Subcutaneous adipose tissue (tissue), 4 donors: ENCODE results near the gene CLEC17A. TPM values are rescaled to one million over a fixed set of nuclear protein-coding genes. Genes with fewer than 3 reads are reported as not detected.

Experiments used
- CTCF ChIP-seq: fragments of 450-650 bp; IDR thresholded peaks from one replicate; pipeline ENCODE4 v1.5.1; 2016; ENCODE audit warnings: low read depth, mild to moderate bottlenecking, control low read depth, antibody characterized with exemption, moderate library complexity
- total RNA-seq, 4 donors: library from RNA; depleted of rRNA; stranded (reverse); fragments of >200 nt; gene quantifications; one replicate each; pipeline ENCODE4 v1.1.0, GENCODE V29; 2016

The CLEC17A gene
- total RNA-seq, 4 donors from 2014 or later, result not detected

DNA sequence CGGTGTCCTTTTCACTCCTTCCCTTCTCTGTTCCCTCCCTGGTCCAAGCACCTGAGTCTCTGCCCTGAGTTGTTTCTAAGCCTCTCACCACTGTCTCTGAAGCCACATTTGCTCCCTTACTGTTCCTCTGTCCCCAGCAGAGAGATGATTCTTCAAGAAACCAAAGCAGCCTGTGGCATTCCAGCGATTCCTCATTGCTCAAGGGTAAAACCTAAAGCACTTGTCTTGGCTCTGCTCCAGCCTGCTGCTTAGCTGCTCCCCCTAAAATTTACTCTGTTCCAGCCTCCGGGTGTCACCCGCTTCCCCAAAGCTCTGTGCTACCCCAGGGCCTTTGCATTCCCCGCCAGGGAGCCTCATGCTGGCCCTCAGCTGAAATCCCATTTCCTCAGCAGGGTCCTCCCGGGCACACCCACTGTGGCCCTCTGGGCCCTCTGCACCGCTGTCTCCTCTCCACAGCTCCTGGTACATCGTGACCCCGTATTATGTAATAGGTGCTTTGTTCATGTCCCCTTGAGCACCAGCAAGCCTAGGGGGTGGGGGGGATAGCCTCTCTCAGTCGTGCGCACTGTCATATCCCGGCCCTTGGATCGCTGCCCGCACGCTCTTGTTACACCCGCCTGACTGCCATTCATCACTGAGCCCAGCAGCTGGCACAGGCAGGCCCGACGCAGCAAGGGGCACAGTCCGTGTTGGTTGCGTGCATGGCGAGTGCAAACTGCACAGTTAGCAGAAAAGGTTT, 37.7 kb upstream of the CLEC17A start:
- TF ChIP-seq CTCF, result no peak

DNA sequence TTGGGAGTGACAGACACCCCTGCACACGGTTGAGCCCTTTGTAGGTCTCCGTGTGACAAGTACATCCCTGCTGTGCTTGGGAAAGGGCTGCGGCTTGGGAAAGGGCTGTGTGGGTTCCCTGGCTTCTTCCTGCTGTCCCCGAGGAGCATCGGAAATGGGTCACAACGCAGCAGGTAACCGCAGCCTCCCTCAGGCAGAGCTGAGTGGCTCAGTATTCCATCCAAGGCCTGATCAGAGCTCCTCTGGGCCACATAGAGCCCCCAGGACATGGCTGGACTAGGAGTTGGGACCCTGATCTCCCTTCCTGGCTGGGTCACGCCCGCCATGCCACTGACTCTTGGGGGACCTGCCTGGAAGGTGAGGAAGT, 37.2 kb upstream of the CLEC17A start:
- no peak for TF ChIP-seq CTCF

DNA sequence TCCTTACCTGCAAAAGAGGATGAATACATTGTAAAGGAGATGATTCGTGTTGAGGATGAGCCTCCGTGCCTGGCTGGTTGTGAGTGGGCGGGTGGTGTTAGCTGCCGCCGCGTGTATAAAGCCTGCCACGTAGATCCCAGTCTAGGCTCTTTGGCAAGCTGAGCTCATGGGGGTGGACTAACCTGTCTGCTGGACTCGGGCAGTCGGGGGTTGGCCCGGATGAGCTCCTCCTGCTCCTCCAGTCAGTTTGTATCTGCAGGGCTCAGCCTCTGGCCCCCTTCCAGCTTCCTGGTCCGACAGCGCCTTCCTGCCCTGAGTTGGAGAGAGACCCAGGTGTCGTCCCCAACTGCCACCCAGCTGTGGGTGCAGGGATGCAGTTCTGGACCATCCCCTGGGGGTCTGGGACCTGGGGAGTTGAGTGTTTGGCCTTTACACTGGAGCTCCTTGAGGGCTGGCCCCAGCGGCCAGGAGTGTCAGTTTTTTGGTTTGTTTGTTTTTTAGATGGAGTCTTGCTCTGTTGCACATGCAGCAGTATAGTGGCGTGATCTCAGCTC, 32.6 kb upstream of the CLEC17A start:
- no peak for TF ChIP-seq CTCF

- TF ChIP-seq CTCF, result no peak
Observed at GRCh38 chr19:14553042-14553938, 29.6 kb upstream of the CLEC17A start.

DNA sequence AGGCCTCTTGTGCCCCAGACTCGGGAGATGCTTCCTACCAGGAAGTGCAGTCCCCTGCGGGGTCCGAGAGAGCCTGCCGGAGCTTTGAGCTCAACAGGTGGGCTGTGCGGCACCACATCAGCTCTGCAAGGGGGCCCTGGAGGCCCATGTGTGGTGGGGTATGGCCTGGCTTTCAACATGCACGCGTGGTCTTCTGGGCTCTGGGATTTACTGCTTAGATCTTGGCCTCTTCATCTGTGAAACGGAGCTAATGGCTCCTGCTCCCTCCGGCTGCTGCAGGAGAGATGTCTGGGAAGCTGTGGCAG, 29.0 kb upstream of the CLEC17A start:
- no peak for TF ChIP-seq CTCF

DNA sequence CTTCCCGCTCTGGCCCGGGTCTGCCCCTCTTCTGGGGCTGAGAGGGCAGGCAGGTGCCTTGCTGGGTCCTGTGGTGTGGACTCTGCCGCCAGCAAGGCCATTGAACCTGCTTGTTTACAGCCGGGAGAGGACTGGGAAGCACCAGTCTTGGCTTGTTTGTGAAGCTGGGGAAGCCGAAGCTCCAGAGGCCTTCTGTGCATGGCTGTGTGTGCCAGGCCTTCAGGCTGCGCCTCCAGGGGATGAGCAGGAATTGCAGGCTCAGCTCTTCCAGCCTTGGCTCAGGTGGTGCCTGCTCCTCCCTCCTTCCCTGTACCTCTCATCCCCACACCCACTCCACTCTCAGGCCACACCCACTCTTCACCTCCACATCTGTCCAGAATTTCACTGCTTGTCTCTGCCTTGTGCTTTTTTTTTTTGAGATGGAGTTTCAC, 28.5 kb upstream of the CLEC17A start:
- no peak for TF ChIP-seq CTCF
